Mesenchymal stem cell (in vitro differentiated cells and primary cell): Measurements from ENCODE around the gene CBY3.
"Not testable (repeated sequence)": the region's sequence is repeated elsewhere in the genome, so short reads cannot be mapped to it uniquely, and the experiment has no call there.

Experiments used
- DNase-seq: peaks from one replicate; pipeline ENCODE4 v3.0.0-alpha.2; 2013
- H2AFZ ChIP-seq: one replicate; pipeline ENCODE4 v1.6.1; 2013; ENCODE audit warnings: low read depth, mild to moderate bottlenecking, control low read depth, inconsistent platforms, low read length, moderate library complexity
- H2AK5ac ChIP-seq: 2 replicates; pipeline ENCODE4 v1.6.1; 2013; ENCODE audit warnings: low read length, moderate library complexity, mild to moderate bottlenecking, inconsistent platforms; ENCODE audit not compliant: severe bottlenecking
- H2BK120ac ChIP-seq: one replicate; pipeline ENCODE4 v1.6.1; 2013; ENCODE audit warnings: low read depth, mild to moderate bottlenecking, inconsistent platforms, low read length, moderate library complexity
- H2BK12ac ChIP-seq, 2 experiments: one replicate each; pipeline ENCODE4 v1.6.1; 2013; ENCODE audit warnings: inconsistent platforms in 2 of 2, low read length in 2 of 2, mild to moderate bottlenecking in 2 of 2, moderate library complexity in 2 of 2, control low read depth in 1 of 2
- H2BK15ac ChIP-seq: one replicate; pipeline ENCODE4 v1.6.1; 2013; ENCODE audit warnings: mild to moderate bottlenecking, low read depth, inconsistent platforms; ENCODE audit not compliant: poor library complexity, severe bottlenecking
- H2BK5ac ChIP-seq: 2 replicates; pipeline ENCODE4 v1.6.1; 2013; ENCODE audit warnings: low read depth, mild to moderate bottlenecking, low read length, control low read depth, inconsistent platforms; ENCODE audit not compliant: poor library complexity, severe bottlenecking
- H3K14ac ChIP-seq, 2 experiments: one replicate each; pipeline ENCODE4 v1.6.1; 2013; ENCODE audit warnings: inconsistent platforms in 2 of 2, low read length in 2 of 2, control low read depth in 1 of 2, mild to moderate bottlenecking in 1 of 2, moderate library complexity in 1 of 2
- H3K18ac ChIP-seq, 2 experiments: one replicate each; pipeline ENCODE4 v1.6.1; 2013; ENCODE audit warnings: inconsistent platforms in 2 of 2, low read length in 2 of 2, control low read depth in 1 of 2, low read depth in 1 of 2, mild to moderate bottlenecking in 1 of 2
- H3K23ac ChIP-seq, 2 experiments: one replicate each; pipeline ENCODE4 v1.6.1; 2013; ENCODE audit warnings: inconsistent platforms in 2 of 2, low read length in 2 of 2, mild to moderate bottlenecking in 2 of 2, moderate library complexity in 2 of 2, control low read depth in 1 of 2
- H3K27ac ChIP-seq: 2 replicates; pipeline ENCODE4 v1.5.1; 2013; ENCODE audit warnings: mild to moderate bottlenecking, moderate library complexity, low read length, control low read depth, inconsistent platforms; ENCODE audit not compliant: poor library complexity, severe bottlenecking
- H3K27me3 ChIP-seq, 2 experiments: 2 replicates each; pipeline versions ENCODE4 v1.6.1 to v1.7.0; 2013; ENCODE audit warnings: low read length in 2 of 2, mild to moderate bottlenecking in 2 of 2, moderate library complexity in 2 of 2, control low read depth in 1 of 2, inconsistent platforms in 1 of 2; ENCODE audit not compliant: control insufficient read depth in 1 of 2, insufficient read depth in 1 of 2
- H3K36me3 ChIP-seq, 2 experiments: 2 replicates each; pipeline versions ENCODE4 v1.6.1 to v1.7.0; 2013; ENCODE audit warnings: low read length in 2 of 2, control low read depth in 1 of 2, inconsistent platforms in 1 of 2, low read depth in 1 of 2, mild to moderate bottlenecking in 1 of 2; ENCODE audit not compliant: insufficient read depth in 2 of 2, control insufficient read depth in 1 of 2
- H3K4ac ChIP-seq, 2 experiments: one replicate each; pipeline ENCODE4 v1.6.1; 2013; ENCODE audit warnings: inconsistent platforms in 2 of 2, low read length in 2 of 2, mild to moderate bottlenecking in 2 of 2, moderate library complexity in 2 of 2, control low read depth in 1 of 2, low read depth in 1 of 2
- H3K4me1 ChIP-seq: 2 replicates; pipeline ENCODE4 v1.6.1; 2013; ENCODE audit warnings: low read depth, low read length, control low read depth; ENCODE audit not compliant: control insufficient read depth, insufficient read depth
- H3K4me2 ChIP-seq: 2 replicates; pipeline ENCODE4 v1.6.1; 2013; ENCODE audit warnings: low read length, mild to moderate bottlenecking, inconsistent platforms; ENCODE audit not compliant: poor library complexity, severe bottlenecking
- H3K4me3 ChIP-seq, 2 experiments: 2 replicates each; pipeline versions ENCODE4 v1.5.1 to v1.7.0; 2013; ENCODE audit warnings: low read length in 2 of 2, mild to moderate bottlenecking in 2 of 2, control low read depth in 1 of 2, low read depth in 1 of 2; ENCODE audit not compliant: insufficient read depth in 1 of 2
- H3K79me1 ChIP-seq: replicated peaks from 2 replicates; pipeline ENCODE4 v1.6.1; 2013; ENCODE audit warnings: mild to moderate bottlenecking, control low read depth, low read length, inconsistent platforms; ENCODE audit not compliant: poor library complexity, severe bottlenecking
- H3K9ac ChIP-seq: 2 replicates; pipeline ENCODE4 v1.7.0; 2013; ENCODE audit warnings: mild to moderate bottlenecking, low read length, moderate library complexity
- H3K9me3 ChIP-seq: 2 replicates; pipeline ENCODE4 v1.7.0; 2013; ENCODE audit warnings: mild to moderate bottlenecking, low read length; ENCODE audit not compliant: control insufficient read depth
- H4K8ac ChIP-seq: one replicate; pipeline ENCODE4 v1.6.1; 2013; ENCODE audit warnings: inconsistent platforms, mild to moderate bottlenecking, low read length, moderate library complexity
- H4K91ac ChIP-seq: one replicate; pipeline ENCODE4 v1.6.1; 2013; ENCODE audit warnings: mild to moderate bottlenecking, low read length, inconsistent platforms
- WGBS: methylation state at CpG from one replicate; pipeline ENCODE4 v1.1.7; 2013; ENCODE audit warnings: mixed read lengths; 5-methylcytosine and 5-hydroxymethylcytosine counted together

Gene CBY3

GRCh38 chr5:179657302-179658178 is 23.3 kb downstream of the CBY3 start:
- not testable (repeated sequence) for H4K91ac ChIP-seq, H3K9ac ChIP-seq, H3K14ac ChIP-seq, H2BK5ac ChIP-seq, H2AFZ ChIP-seq, H4K8ac ChIP-seq, H3K9me3 ChIP-seq, H3K36me3 ChIP-seq, DNase-seq, H2BK12ac ChIP-seq, H3K23ac ChIP-seq, H2BK120ac ChIP-seq, H3K4me1 ChIP-seq, H3K4me3 ChIP-seq, H2BK15ac ChIP-seq, H3K27me3 ChIP-seq, H3K4ac ChIP-seq, H3K79me1 ChIP-seq, H3K4me2 ChIP-seq, H3K27ac ChIP-seq, H2AK5ac ChIP-seq
- H3K18ac ChIP-seq: peak overlapping the region in 1 of 2 experiments; percentile 52
- WGBS: no CpG with 5 or more reads among the region's 50 CpGs

GRCh38 chr5:179653135-179653534 is 27.7 kb downstream of the CBY3 start:
- H2BK12ac ChIP-seq, H3K9me3 ChIP-seq, H2AK5ac ChIP-seq, DNase-seq, H2BK120ac ChIP-seq, H3K4ac ChIP-seq, H3K36me3 ChIP-seq, H3K27me3 ChIP-seq, H3K79me1 ChIP-seq, H3K18ac ChIP-seq, H3K4me2 ChIP-seq, H3K4me1 ChIP-seq, H3K14ac ChIP-seq, H3K23ac ChIP-seq, H3K4me3 ChIP-seq, H4K91ac ChIP-seq, H4K8ac ChIP-seq, H2AFZ ChIP-seq, H2BK15ac ChIP-seq, H3K27ac ChIP-seq, H3K9ac ChIP-seq, H2BK5ac ChIP-seq: not testable (repeated sequence)
- 100% methylated on average over 1 of the region's 2 CpGs for WGBS

DNA sequence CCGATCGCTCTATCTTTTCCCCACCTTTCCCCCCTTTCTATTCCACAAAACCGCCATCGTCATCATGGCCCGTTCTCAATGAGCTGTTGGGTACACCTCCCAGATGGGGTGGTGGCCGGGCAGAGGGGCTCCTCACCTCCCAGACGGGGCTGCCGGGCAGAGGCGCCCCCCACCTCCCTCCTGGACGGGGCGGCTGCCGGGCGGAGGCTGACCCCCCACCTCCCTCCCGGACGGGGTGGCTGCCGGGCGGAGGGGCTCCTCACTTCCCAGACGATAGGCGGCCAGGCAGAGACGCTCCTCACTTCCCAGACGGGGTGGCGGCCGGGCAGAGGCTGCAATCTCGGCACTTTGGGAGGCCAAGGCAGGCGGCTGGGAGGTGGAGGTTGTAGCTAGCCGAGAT is 30.6 kb downstream of the CBY3 start:
- H3K4me1 ChIP-seq, H3K9me3 ChIP-seq, H3K27me3 ChIP-seq, H3K4me3 ChIP-seq, H3K4ac ChIP-seq, H3K79me1 ChIP-seq, H2BK120ac ChIP-seq, H3K23ac ChIP-seq, H2BK15ac ChIP-seq, H3K9ac ChIP-seq, H3K36me3 ChIP-seq, DNase-seq, H3K4me2 ChIP-seq, H2BK5ac ChIP-seq, H3K18ac ChIP-seq, H4K8ac ChIP-seq, H2BK12ac ChIP-seq, H2AK5ac ChIP-seq, H3K27ac ChIP-seq, H4K91ac ChIP-seq, H2AFZ ChIP-seq, H3K14ac ChIP-seq: not testable (repeated sequence)
- WGBS: 95% methylated on average over 12 of the region's 26 CpGs

- H2BK15ac ChIP-seq, H3K9me3 ChIP-seq, H2AFZ ChIP-seq, H2BK120ac ChIP-seq, H3K23ac ChIP-seq, H3K4me2 ChIP-seq, H3K4me1 ChIP-seq, H3K4me3 ChIP-seq, H4K8ac ChIP-seq, H3K4ac ChIP-seq, H3K36me3 ChIP-seq, H3K9ac ChIP-seq, H3K18ac ChIP-seq, H2AK5ac ChIP-seq, H2BK12ac ChIP-seq, H4K91ac ChIP-seq, H3K14ac ChIP-seq, H2BK5ac ChIP-seq, DNase-seq, H3K79me1 ChIP-seq, H3K27ac ChIP-seq: not testable (repeated sequence)
- WGBS: 86% methylated on average over 6 of the region's 10 CpGs
- peaks cover 3 to 11% of the 10 kb centered on the region in 2 experiments for H3K27me3 ChIP-seq
Observed at GRCh38 chr5:179649166-179649703, 31.6 kb downstream of the CBY3 start.
